HG03159 (cell line): Measurements from ENCODE around the gene RARRES1.
"Not testable (repeated sequence)": the region's sequence is repeated elsewhere in the genome, so short reads cannot be mapped to it uniquely, and the experiment has no call there.

Source experiments
- ATAC-seq: cut with Tn5 transposase; IDR thresholded peaks from one replicate; pipeline ENCODE4 v1.9.1; 2021; ENCODE audit warnings: mild to moderate bottlenecking, moderate library complexity; ENCODE audit not compliant: unreplicated experiment

The RARRES1 gene

DNA sequence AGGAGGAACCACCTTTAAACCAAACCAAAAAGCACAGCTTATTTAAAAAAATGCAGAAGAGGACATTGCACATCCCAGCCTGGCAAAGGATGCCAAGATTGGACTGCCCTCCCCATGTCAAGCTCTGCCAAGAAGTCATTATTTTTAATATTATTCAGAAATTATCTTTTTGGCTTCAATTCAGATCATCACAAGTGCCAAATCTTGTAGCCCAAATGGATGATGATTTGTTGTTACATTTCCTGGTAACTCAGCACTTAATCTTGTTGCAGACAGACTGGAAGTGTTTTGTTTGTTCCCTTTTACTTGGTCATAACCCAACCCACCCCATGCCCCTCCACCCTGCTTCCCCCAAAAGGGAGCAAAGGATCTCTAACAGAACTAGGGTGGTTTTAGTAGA, 31.7 kb downstream of the RARRES1 start:
- ATAC-seq = no peak

GRCh38 chr3:158696618-158697017, 35.6 kb downstream of the RARRES1 start:
- no peak for ATAC-seq

DNA sequence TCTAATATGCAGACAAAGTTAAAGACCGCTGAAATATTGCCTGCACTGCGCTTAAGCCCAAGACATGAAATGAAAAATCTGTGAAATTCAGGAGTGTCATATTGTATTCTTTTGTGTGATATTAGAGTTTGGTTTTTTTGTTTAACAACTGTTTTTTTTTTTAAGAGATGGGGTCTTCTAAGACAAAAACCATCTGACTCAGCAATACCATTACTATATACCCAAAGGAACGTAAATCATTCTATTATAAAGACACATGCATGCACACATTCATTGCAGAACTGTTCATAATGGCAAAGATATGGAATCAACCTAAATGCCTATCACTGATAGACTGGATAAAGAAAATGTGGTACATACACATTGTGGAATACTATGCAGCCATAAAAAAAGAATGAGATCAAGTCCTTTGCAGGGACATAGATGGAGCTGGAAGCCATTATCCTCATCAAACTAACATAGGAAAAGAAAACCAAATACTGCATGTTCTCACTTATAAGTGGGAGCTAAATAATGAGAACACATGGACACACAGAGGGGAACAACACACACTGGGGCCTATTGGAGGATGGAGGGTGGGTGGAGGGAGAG, 38.3 kb downstream of the RARRES1 start:
- not testable (repeated sequence) for ATAC-seq

DNA sequence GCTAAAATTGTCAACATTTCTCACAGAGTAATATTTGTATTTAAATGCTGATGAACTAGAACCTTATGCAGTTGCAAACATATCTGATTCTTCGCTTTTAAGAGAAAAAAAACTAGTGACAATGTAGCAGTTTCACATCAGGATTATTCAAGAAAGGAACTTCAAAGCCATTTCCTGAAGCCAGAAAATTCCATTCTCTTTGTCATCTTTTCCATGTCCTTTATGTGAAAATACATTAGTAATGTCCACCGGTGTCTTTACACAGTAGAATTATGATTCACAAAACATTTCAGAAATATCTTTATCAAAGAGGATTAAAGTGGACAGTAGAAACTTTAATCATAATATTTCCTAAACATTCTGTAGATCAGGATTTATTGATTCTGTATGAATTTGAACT, 47.1 kb downstream of the RARRES1 start:
- ATAC-seq = no peak

DNA sequence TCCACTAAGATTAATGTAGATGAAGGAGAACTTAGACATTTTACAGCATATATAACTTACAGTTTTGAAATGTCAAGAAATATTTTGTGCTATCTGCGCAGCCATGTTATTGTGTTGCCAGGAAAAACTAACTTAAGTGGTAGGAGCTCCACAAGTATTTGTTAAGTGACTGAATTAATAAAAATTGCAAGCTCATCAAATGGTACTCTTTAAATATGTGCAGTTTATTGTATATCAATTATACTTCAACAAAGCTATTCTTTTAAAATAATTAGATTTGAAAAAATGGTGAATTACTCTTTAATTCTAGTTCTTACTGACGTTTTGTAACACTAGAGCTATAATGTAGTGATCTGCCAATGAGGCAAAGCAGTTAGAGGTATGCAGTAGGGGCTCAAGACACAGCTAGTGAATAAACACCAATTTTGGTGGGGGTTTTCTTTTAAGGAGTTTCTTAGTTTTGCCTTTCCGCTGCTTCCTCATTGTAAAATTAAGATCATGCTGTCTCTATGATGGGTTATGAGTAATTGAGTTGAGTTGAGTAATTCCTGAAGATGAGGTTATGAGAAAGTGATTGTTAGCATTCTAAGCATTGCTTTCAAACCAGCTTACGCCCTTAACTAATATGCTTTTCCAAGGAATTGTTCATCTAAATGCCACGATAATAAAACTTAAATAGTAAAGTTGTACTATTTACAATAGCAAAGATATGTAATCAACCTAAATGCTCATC, 48.9 kb downstream of the RARRES1 start:
- ATAC-seq = no peak

GRCh38 chr3:158680861-158681260, 51.4 kb downstream of the RARRES1 start:
- no peak for ATAC-seq

DNA sequence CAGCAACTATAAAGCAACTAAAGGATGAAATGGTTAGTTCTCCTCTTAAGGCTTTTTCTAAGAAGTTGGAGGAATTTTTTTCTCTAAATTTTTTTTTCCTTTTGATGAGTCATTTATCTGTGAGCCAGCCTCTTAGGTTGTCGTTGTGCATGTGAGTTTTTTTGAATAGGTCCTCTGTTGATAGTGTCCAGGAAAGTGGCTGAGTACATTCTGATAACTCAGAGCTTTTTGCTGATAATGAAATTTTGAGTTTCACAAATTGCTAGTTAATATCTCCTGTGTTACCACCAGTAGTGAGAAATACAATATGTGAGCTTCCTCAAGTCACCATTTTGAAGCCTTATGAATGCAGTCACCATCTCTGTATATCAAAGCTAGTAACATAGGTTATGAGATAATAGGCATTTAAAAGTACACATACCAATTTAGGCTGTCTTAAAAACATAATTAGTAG, 52.7 kb downstream of the RARRES1 start:
- ATAC-seq = no peak

DNA sequence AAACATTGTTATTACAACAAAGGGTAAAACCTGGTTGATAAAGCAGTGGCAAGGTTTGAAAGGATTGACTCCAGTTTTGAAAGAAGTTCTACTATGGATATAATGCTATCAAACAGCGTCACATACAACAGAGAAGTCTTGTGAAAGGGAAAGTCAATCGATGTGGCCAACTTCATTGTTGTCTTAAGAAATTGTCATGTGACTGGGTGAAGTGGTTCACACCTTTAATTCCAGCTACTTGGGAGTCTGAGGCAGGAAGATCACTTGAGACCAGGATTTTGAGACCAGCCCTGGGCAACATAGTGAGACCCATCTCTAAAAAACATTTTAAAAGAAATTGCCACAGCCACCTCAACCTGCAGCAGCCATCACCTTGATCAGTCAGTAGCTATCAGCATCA, 53.6 kb downstream of the RARRES1 start:
- no peak for ATAC-seq

- ATAC-seq = peak; percentile 99
Observed at GRCh38 chr3:158672215-158673176, 59.8 kb downstream of the RARRES1 start, which contains the start of gene LXN. TSS of gene LXN (minus strand) at chr3:158672648. CDS start at chr3:158672478, 170 bp downstream.

DNA sequence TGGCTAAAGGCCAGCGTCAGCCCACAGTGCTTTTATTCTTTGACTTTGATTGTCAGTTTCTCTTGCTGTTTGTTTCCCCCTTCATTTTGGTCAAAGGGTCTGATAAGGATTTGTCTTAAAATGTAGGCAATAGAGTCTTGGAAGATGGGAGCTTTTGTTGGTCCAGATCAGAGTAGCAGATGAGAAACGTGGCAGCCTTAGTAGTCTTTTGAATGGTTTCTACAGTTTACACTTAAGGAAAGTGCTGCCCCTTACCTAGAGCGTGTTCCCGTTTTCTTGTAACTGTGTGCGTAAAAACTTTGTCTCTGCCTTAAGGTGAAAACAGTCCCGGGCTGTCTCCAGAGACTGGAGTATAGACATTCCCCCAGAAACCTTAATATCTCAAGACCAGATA, 60.4 kb downstream of the RARRES1 start:
- ATAC-seq = no peak

- ATAC-seq = no peak
Observed at GRCh38 chr3:158668506-158668905, 63.8 kb downstream of the RARRES1 start.

DNA sequence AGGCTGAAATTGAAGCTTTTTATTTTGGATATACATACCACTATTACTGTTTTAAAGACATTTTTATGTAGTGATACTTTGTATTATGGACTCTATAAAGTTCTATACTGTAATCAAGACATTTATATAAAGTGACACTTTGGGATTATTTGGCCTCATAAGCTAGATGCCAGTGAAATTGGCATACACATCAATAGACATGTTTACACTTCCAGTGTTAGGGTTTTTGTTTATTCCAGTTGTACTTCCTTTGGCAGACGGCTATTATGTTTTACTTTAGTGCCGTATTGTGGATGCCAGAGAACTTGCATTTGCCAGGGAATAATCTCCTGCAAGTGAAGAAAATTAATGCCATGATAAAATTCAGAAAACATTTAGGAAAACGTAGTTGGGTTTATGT, 65.8 kb downstream of the RARRES1 start:
- ATAC-seq = no peak

DNA sequence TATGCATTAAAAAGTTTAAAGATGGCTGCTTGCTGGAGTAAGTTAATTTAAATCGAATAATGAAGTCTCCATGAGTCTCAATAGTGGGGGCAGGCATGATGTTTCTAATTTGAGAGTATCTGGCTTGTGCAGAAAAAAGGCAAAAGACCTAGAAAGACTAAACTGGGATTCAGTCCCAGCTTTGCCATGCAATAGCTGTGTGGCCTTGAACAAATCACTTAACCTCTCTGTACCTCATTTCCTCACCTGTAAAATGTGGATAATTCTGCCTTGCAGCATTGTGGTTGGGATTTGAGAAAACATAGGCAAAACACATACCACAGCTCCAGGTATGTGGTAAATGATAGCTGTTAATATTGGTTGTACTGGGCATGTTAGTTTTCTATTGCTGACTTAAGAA, 68.4 kb downstream of the RARRES1 start:
- ATAC-seq = no peak

- no peak for ATAC-seq
Observed at GRCh38 chr3:158663246-158663645, 69.0 kb downstream of the RARRES1 start.

DNA sequence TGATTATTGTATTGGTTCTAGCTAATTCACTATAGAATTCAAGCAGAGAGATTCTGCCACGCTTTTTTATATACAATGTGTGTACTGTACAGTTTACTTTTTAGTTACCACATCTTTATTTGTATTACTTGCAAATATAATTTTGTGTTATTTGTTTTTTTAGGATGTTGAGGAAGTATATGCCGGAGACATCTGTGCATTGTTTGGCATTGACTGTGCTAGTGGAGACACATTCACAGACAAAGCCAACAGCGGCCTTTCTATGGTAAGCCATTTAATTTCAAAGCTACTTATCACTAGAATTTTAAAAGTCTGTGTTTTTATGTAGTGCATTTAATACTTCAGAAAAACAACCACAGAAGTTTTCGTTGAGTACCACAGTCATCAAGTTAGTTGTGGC, 71.5 kb downstream of the RARRES1 start:
- no peak for ATAC-seq

- peak; percentile 91 for ATAC-seq
Observed at GRCh38 chr3:158659454-158660237, 72.6 kb downstream of the RARRES1 start.

- ATAC-seq = no peak
Observed at GRCh38 chr3:158658889-158659288, 73.4 kb downstream of the RARRES1 start.

GRCh38 chr3:158652463-158652862, 79.8 kb downstream of the RARRES1 start:
- ATAC-seq = no peak

GRCh38 chr3:158651192-158651591, 81.1 kb downstream of the RARRES1 start:
- no peak for ATAC-seq

DNA sequence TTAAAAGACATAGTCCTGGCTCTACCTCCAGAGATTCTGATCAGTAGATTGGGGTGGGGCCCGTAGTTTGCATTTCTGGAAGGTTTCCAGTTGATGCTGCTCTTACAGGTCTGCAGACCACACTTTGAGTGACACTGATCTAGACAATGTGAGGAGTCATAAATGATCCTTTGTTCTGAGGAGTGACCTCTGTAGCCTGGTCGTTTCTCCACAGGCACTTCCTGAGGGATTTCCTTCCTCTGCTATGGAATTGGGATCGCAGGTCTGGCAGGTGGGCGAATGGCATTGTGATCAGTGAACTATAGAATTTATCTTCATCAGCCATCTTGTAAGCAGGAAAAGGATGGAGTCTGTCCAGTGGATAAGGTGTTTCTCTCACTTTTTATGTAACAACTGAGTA, 82.5 kb downstream of the RARRES1 start:
- no peak for ATAC-seq
